Frontal cortex (tissue), 4 donors: ENCODE measurements around the gene NT5C3A. TPM values are rescaled to one million over a fixed set of nuclear protein-coding genes. Genes with fewer than 3 reads are reported as not detected.
"Not testable (repeated sequence)": the region's sequence is repeated elsewhere in the genome, so short reads cannot be mapped to it uniquely, and the experiment has no call there.

Experiments used
- DNase-seq, 2 donors: peaks; one replicate each; pipeline ENCODE4 v3.0.0; 2012; ENCODE audit warnings: low spot score in 2 of 2
- FAIRE-seq: peaks from 2 replicates; lab custom pipeline; 2012; peaks lifted over from hg19 to GRCh38; lab: Jason Lieb, UNC
- total RNA-seq: library from RNA; depleted of rRNA; stranded (reverse); fragments of >200 nt; gene quantifications from one replicate; pipeline ENCODE4 v1.2.3, GENCODE V29; 2014
- donor health status: control.
- donor health status: control.
- donor health status: control.

Gene NT5C3A
- total RNA-seq, 1 donor from 2014 or later, result 85.6 TPM

- DNase-seq, result no peak
- FAIRE-seq, result no peak
Measured at GRCh38 chr7:33044401-33044718, 18.2 kb downstream of the NT5C3A start.

- no peak for DNase-seq
Measured at GRCh38 chr7:33043501-33044400, 18.8 kb downstream of the NT5C3A start.

GRCh38 chr7:33041631-33042428 lies 20.7 kb downstream of the NT5C3A start:
- no peak for DNase-seq
- no peak for FAIRE-seq

More at GRCh38 chr7:33043501-33044400, 18.8 kb downstream of the NT5C3A start:
- no peak for FAIRE-seq

- no peak for DNase-seq
- no peak for FAIRE-seq
Measured at GRCh38 chr7:33040803-33041516, 21.6 kb downstream of the NT5C3A start.

- FAIRE-seq, result no peak
- DNase-seq, result no peak
Measured at GRCh38 chr7:33039903-33040292, 22.7 kb downstream of the NT5C3A start.

GRCh38 chr7:33039257-33039902 lies 23.2 kb downstream of the NT5C3A start:
- DNase-seq (no peak), FAIRE-seq (peak; percentile 30)

GRCh38 chr7:33038639-33039038 lies 23.9 kb downstream of the NT5C3A start:
- DNase-seq (no peak), FAIRE-seq (no peak)

GRCh38 chr7:33035776-33036175 lies 26.8 kb downstream of the NT5C3A start:
- DNase-seq, result no peak
- no peak for FAIRE-seq

- FAIRE-seq, result no peak
- no peak for DNase-seq
Measured at GRCh38 chr7:33024189-33024757, 38.3 kb downstream of the NT5C3A start.

GRCh38 chr7:33012364-33012763 lies 50.2 kb downstream of the NT5C3A start:
- no peak for FAIRE-seq
- DNase-seq, result no peak

GRCh38 chr7:33009734-33010133 lies 52.8 kb downstream of the NT5C3A start:
- DNase-seq, result no peak
- FAIRE-seq, result no peak

- DNase-seq, FAIRE-seq: not testable (repeated sequence)
Measured at GRCh38 chr7:33005690-33006089, 56.9 kb downstream of the NT5C3A start.

- DNase-seq, FAIRE-seq: not testable (repeated sequence)
Measured at GRCh38 chr7:33005193-33005592, 57.4 kb downstream of the NT5C3A start.

- not testable (repeated sequence) for DNase-seq
Measured at GRCh38 chr7:33004104-33004616, 58.4 kb downstream of the NT5C3A start.

GRCh38 chr7:33003111-33003510 lies 59.5 kb downstream of the NT5C3A start:
- DNase-seq, FAIRE-seq: not testable (repeated sequence)

More at GRCh38 chr7:33004104-33004616, 58.4 kb downstream of the NT5C3A start:
- not testable (repeated sequence) for FAIRE-seq

- FAIRE-seq, DNase-seq: not testable (repeated sequence)
Measured at GRCh38 chr7:32999380-32999779, 63.2 kb downstream of the NT5C3A start.

GRCh38 chr7:32998361-32999171 lies 64.0 kb downstream of the NT5C3A start:
- DNase-seq, FAIRE-seq: not testable (repeated sequence)

- not testable (repeated sequence) for DNase-seq, FAIRE-seq
Measured at GRCh38 chr7:32997956-32998355, 64.6 kb downstream of the NT5C3A start.
